NCI-H2227 (cell line): ENCODE results near the gene IDI1.

ENCODE experiments used
- DNase-seq: peaks from one replicate; lab custom pipeline; 2025; ENCODE audit not compliant: unreplicated experiment; lab: John Stamatoyannopoulos, UW

Gene IDI1

DNA sequence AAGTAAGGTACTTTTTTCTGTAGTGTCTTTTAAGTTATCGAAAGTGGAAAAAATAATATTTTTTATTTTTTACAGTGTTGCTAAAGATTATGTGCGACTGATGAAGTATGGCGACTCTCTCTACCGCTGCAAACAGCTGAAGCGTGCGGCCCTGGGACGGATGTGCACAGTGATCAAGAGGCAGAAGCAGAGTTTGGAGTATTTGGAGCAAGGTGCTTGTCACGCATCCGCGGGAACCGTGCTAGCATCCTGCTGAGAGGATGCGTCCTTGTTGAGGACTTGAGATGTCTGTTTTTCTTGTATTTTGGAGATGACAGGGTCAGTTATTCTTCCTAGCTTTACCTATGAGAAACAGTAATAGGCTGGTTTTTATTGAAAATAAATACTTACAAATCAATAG lies 52.9 kb downstream of the IDI1 start:
- no peak for DNase-seq

DNA sequence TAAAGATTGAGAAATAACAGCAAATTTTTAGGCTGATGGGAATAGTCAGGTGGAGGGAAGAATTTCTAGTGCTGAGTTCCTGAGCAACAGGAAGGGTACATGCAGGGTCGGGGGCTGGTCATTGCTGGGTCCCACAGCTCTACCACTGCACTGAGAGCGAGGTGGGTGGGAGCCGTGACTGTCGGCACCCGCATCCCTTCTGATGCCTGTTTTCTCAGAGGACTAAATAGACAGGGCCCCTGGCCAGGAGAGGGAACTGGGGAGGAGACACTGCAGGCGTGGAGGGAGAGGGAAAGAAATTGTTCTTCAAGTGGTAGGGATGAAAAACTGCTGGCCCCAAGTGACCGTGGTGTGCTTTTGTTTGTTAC lies 53.4 kb downstream of the IDI1 start:
- no peak for DNase-seq

DNA sequence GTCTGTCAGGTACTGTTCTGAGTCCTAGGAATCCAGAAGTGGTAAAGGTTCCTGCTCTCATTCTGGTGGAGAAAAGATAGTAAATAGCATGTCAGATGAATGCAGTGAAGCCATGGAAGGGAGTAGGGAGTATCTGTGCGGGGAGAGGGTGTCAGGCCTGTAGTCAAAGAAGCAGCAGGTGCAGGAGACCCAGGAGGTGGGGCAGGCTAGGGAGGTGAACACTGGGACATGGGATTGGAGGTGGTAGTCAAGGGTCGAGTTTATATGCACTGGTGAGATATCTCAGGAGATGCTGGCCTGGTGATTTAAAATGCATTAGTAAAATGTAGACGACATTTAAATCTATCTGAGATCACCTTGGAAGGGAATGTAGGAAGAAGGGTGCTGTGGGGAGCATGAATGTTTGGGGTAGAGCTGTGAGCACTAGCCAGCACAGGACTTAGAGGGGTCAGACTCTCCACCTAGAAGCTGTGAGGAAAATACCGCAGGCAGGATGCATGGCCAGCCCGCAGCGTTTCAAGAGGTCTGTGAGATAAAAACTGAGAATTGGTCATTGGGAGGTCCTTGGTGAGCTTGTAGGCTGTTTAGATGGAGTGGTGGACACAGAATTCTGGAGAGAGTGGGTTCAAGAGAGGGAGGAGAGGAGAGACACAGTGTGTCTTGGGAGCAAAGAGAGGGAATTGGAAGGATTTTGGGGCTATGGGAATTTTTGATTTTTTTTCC lies 53.9 kb downstream of the IDI1 start:
- no peak for DNase-seq

DNA sequence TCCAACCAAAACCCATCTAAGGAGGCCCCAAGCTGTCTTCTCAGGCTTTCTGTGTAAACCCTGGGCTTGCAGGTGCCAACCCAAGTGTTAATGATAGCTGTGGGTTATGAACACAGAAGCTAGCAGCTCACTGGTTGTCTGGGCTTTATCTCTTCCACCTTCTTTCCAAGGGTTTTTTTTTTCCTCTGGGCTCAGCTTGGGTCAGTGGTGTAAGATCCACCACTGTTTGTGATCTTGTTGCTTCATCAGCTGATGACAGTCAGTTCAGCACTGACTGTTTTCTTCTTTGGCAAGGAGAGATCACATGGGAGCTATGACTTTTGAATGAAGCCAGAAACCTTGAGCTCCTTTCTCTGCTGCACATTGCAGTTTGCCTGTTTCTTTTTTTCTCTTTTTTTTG lies 56.0 kb downstream of the IDI1 start:
- DNase-seq = no peak

DNA sequence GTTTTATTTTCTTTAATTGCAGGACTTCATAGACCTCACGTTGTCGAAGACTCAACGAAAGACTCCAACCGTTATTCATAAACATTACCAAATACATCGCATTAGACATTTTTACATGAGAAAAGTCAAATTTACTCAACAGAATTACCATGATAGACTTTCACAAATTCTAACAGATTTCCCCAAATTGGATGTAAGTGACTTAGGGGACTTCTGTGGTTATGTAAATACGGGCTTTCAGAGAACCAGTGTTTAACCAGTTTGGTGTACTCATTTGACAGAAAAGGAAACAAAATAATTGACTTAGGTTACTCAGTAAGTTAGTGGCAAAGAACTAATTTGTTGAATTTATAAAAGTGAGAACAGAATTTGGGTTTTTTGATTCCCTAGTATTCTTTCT lies 56.5 kb downstream of the IDI1 start:
- DNase-seq = no peak

DNA sequence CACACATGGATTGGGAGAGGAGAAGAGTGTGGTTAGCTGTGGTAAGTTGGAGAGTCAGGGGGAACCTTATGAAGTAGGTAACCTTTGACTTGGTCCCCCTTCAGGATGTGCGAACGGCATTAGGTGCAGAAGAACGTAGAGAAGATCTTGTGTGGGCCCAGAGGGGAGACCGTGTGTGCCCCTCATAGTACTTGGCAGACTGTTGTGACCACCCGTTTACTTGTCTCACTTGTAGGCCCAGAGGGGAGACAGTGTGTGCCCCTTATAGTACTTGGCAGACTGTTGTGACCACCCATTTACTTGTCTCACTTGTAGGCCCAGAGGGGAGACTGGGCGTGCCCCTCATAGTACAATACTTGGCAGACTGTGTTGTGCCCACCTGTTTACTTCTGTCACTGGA lies 58.1 kb downstream of the IDI1 start:
- DNase-seq = no peak
